NCI-H146 treated with DMSO at 0.1 percent for 48 hours (cell line): Measurements from ENCODE around the gene POU4F2.

ENCODE experiments used
- DNase-seq: peaks from one replicate; lab custom pipeline; 2025; ENCODE audit not compliant: unreplicated experiment; lab: John Stamatoyannopoulos, UW

The POU4F2 gene, protein sequence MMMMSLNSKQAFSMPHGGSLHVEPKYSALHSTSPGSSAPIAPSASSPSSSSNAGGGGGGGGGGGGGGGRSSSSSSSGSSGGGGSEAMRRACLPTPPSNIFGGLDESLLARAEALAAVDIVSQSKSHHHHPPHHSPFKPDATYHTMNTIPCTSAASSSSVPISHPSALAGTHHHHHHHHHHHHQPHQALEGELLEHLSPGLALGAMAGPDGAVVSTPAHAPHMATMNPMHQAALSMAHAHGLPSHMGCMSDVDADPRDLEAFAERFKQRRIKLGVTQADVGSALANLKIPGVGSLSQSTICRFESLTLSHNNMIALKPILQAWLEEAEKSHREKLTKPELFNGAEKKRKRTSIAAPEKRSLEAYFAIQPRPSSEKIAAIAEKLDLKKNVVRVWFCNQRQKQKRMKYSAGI

DNA sequence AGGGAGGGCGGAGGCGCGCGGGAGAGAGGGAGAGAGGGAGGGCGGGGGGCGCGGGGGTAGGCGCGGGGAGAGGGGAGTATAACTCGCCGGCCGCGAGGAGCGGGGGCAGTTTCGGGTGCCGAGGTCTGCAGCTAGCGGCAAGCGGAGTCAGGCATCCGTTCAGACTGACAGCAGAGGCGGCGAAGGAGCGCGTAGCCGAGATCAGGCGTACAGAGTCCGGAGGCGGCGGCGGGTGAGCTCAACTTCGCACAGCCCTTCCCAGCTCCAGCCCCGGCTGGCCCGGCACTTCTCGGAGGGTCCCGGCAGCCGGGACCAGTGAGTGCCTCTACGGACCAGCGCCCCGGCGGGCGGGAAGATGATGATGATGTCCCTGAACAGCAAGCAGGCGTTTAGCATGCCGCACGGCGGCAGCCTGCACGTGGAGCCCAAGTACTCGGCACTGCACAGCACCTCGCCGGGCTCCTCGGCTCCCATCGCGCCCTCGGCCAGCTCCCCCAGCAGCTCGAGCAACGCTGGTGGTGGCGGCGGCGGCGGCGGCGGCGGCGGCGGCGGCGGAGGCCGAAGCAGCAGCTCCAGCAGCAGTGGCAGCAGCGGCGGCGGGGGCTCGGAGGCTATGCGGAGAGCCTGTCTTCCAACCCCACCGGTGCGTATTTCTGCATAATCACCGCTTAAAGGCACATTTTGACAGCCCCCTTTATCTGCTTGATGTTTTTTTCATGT, at the start of gene POU4F2:
TSS of gene POU4F2 (plus strand) at position 108 of the 720 bp plus-strand sequence. CDS start at position 356, 248 bp downstream.
- no peak for DNase-seq

DNA sequence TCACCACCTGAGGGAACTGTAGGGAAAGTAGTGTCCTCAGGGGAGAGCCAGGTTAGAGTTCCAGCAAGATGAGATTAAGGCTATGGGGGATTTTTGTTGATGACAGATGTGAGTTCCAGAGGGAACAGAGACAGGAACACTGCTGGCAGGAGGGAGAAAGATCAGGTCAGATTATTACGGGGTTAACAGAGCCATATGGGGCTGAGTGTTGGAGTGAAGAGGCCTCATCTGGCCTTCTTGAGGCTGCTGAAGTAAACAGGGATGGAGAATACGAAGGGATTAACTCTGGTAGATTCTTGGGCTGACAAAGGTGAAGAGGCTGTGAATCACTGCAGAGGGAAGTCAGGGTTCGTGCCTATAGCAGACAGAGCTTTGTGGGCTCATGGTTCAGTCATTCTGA, 47.9 kb upstream of the POU4F2 start:
- DNase-seq: no peak

- DNase-seq: no peak
These were observed 46.7 kb upstream of the POU4F2 start for GRCh38 chr4:146592019-146592418.

DNA sequence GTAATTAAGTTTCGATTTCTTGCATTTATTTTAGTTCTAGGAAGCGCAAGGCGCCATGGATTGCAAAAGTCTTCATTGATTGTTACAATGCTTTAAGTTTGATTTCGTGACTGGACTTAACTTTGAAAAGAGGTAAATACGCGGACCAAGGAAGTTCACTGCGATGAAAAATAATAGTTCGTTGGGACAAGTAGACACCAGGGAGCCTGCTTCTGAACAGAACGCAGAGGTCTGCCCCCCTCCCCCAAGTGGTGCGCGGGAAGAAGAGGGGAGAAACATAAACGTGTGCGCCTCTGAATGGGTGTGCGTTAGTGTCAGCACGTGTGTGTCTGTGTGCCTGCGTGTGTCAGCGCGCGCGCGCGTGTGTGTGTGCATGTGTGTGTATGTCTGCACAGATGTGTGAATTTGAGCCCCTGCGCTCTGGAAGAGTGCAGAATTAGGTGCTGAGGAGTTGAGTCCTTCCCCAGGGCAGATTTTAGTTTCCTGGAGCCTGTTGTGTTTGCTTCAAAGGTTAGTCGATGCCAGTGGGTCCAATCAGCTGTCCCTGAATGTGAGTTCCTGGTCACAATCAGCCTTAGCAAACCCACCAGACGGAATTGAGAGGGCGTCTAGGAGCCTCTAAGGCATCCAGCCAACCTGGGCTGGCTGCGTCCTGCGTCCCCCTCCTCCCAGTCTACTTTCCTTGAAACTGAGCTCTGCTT, 5.8 kb upstream of the POU4F2 start:
- DNase-seq: no peak

GRCh38 chr4:146633471-146633800, 5.3 kb upstream of the POU4F2 start:
- no peak for DNase-seq

- DNase-seq: no peak
These were observed 3.9 kb upstream of the POU4F2 start for GRCh38 chr4:146634825-146635224.

GRCh38 chr4:146637621-146638332, 916 bp upstream of the POU4F2 start:
- DNase-seq: no peak

GRCh38 chr4:146638333-146638785, 334 bp upstream of the POU4F2 start:
- DNase-seq: no peak

DNA sequence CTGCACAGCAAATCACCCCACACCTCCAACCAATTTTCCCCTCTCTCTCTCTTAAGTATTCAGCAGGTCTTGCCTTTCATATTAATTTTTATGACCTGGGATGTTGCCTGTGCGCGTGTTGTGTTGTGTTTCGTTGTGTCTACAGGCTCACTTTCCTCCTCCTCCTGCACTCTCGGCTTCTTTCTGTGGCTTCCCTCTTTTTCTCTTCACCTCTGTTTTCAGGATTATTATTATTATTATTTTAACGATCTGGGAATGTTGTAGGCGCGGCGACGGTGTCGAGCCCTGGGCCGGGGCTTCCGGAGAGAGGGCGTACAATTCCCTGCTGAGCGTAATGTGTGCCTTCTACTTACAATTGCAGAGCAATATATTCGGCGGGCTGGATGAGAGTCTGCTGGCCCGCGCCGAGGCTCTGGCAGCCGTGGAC, 826 bp downstream of the POU4F2 start:
- no peak for DNase-seq

GRCh38 chr4:146640021-146640464, 1.4 kb downstream of the POU4F2 start:
- DNase-seq: no peak

DNA sequence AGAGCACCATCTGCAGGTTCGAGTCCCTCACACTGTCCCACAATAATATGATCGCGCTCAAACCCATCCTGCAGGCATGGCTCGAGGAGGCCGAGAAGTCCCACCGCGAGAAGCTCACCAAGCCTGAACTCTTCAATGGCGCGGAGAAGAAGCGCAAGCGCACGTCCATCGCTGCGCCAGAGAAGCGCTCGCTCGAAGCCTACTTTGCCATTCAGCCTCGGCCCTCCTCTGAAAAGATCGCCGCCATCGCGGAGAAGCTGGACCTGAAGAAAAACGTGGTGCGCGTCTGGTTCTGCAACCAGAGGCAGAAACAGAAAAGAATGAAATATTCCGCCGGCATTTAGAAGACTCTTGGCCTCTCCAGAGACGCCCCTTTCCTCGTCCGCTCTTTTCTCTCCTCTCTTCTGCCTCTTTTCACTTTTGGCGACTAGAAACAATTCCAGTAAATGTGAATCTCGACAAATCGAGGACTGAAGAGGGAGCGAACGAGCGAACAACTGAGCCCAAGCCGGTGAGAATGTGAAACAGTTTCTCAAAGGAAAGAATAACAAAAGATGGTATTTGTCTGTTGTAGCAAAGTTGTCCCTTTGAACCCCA, 1.9 kb downstream of the POU4F2 start:
- no peak for DNase-seq

DNA sequence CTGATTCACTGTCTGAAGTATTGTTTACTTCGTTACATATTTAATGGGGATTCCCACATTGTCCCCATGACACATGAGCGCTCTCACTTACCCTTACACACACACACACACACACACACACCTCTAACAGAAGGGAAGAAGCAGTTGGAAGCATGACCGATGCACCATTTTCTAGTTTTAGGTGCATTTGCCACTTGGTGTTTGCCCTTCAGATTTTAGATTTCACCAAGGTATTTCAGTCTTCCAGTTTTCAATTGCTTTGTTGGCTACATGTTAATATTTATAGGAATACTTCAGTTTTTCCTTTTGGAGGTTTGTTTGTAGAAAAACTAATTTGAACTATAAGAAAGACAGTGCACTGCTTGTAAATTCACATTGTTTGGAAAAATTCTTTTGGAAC, 3.1 kb downstream of the POU4F2 start:
- no peak for DNase-seq

DNA sequence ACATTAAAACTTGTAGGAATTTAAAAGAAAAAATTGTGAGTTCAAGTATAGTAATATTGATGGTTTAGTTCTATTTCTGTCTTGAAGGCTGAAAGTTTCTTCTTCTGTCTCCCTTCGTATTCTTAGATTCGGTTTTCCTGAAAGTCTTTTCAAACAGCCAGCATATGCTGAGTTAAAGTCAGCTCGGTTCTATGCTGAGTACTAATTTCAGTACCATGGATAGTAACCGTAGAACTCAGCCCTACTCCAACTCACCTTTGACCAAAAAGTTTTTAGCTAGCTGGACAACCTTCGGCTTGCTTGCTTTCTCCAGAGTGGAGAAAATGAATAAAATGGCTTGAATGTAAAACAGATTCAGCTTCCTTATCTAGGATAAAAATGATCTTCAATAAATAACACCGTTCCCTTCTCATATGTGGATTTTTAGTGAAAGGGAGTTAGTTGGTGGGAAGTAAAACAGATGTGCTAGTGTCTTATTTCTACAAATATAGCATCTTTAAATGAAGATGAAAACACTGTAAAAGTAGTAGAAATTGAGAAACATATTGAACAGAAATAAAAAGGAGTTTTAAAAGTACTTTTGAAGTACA, 5.2 kb downstream of the POU4F2 start:
- no peak for DNase-seq

GRCh38 chr4:146645921-146646320, 7.2 kb downstream of the POU4F2 start:
- no peak for DNase-seq

- no peak for DNase-seq
These were observed 8.1 kb downstream of the POU4F2 start for GRCh38 chr4:146646593-146647325.

- no peak for DNase-seq
These were observed 9.1 kb downstream of the POU4F2 start for GRCh38 chr4:146647615-146648460.

DNA sequence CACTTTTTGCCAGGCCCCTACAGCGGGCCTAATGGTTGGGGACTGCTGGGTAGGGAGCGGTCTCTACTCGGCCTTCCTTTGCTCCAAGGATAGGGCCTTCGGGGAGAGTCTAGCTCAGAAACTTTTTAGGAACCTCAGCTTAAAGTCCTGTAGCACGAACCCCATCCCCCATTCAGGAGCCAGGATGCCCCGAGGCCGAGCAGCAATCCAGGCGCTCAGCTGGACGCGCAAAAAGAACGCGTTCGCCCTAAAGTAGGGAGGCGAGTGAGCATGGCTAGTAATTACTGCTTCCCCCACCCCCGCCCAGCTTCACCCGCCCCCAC, 9.7 kb downstream of the POU4F2 start:
- no peak for DNase-seq

- no peak for DNase-seq
These were observed 10.5 kb downstream of the POU4F2 start for GRCh38 chr4:146649232-146649631.

DNA sequence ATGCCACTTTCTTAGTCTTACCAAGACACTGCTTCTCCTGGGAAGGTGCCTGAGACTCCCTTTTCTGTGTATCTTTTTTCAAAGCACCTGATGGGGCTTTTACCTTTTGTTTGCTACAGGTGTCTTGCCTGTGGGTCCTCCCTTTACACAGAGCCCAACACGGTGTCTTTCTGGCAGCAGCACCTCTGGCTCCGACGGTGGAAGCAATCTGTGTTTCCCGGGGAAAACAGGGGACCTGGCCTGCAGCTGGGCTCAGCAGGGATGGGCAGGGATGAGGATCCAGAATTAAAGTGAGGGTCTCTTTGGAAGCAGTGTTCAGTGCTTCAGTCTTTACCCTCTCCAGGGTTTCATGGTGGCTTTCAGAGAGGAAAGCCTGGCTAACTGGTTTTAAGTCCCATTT, 11.3 kb downstream of the POU4F2 start:
- DNase-seq: no peak
